HAP-1 (cell line): ENCODE results near the gene RDH8.

Experiments used
- DNase-seq, 2 experiments: peaks; one replicate each; pipeline ENCODE4 v3.0.0-alpha.2; 2016 to 2020; ENCODE audit warnings: low spot score in 2 of 2
- H3K27me3 ChIP-seq: fragments of 250-450 bp; sonication (Bioruptor Pico); 2 replicates; pipeline ENCODE4 v1.5.1; 2020; ENCODE audit warnings: low read depth, mild to moderate bottlenecking, moderate library complexity
- H3K36me3 ChIP-seq: fragments of 250-450 bp; sonication (Bioruptor Pico); replicated peaks from 2 replicates; pipeline ENCODE4 v1.5.1; 2020; ENCODE audit warnings: mild to moderate bottlenecking
- H3K4me1 ChIP-seq: fragments of 250-450 bp; sonication (Bioruptor Pico); 2 replicates; pipeline ENCODE4 v1.5.1; 2020; ENCODE audit warnings: mild to moderate bottlenecking
- H3K4me3 ChIP-seq: fragments of 250-450 bp; sonication (Bioruptor Pico); 2 replicates; pipeline ENCODE4 v1.5.1; 2020; ENCODE audit warnings: mild to moderate bottlenecking, moderate library complexity
- H3K9me3 ChIP-seq: fragments of 250-450 bp; sonication (Bioruptor Pico); 2 replicates; pipeline ENCODE4 v1.5.1; 2020; ENCODE audit warnings: mild to moderate bottlenecking, moderate library complexity
- in situ Hi-C: fragments of 300-500 bp; cut with MboI; formaldehyde crosslinking; loops from 3 replicates; pipeline ENCODE4 v1.14.3; 2020; ENCODE audit warnings: low sequenced_read_pairs, inconsistent platforms, mixed read lengths

RDH8 gene

GRCh38 chr19:10013316-10013715, at the start of gene RDH8:
TSS of gene RDH8 (plus strand) at chr19:10013483. CDS start at chr19:10013498, 15 bp downstream.
- Histone ChIP-seq H3K36me3 (no peaks in the 10 kb centered on the region), H3K9me3 (no peaks in the 10 kb centered on the region), H3K4me3 (no peak within 1 kb of the TSS), H3K27me3 (peaks cover 49% of the 10 kb centered on the region), H3K4me1 (no peaks in the 10 kb centered on the region)
- no peak for DNase-seq
- in situ Hi-C loops, result no loop called here

DNA sequence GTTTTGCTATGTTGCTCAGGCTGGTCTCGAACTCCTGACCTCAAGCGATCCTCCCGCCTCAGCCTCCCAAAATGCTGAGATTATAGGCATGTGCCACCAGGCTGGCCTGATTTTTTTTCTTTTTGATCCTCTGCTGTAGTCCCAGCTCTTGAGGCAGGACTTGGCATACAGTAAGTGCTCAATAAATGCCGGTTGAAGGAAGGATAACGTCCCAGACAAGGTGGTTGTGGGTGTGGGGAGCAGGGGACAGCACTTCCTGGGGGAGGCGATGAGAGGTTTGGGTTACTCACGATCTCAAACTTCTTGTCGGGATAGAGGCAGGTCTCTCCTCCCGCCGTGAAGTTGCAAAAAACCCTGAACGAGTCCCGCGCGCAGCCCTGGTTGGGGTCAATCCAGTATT, 47.3 kb upstream of the RDH8 start:
- Histone ChIP-seq H3K9me3 (no peaks in the 10 kb centered on the region), H3K36me3 (no peaks in the 10 kb centered on the region), H3K27me3 (peaks cover 30% of the 10 kb centered on the region), H3K4me3 (no peak overlapping the region), H3K4me1 (no peaks in the 10 kb centered on the region)
- in situ Hi-C loops, result no loop called here
- no peak for DNase-seq

- H3K4me1 ChIP-seq, result no peaks in the 10 kb centered on the region
- no peaks in the 10 kb centered on the region for H3K36me3 ChIP-seq
- in situ Hi-C loops, result no loop called here
- H3K9me3 ChIP-seq, result no peaks in the 10 kb centered on the region
- no peak for DNase-seq
- peaks cover 30% of the 10 kb centered on the region for H3K27me3 ChIP-seq
- no peak overlapping the region for H3K4me3 ChIP-seq
Observed at GRCh38 chr19:9966448-9966847, 46.8 kb upstream of the RDH8 start.

GRCh38 chr19:9967326-9967725, 46.0 kb upstream of the RDH8 start:
- no peak for DNase-seq
- Histone ChIP-seq H3K4me1 (no peaks in the 10 kb centered on the region), H3K4me3 (no peak overlapping the region), H3K27me3 (peaks cover 30% of the 10 kb centered on the region), H3K9me3 (no peaks in the 10 kb centered on the region), H3K36me3 (no peaks in the 10 kb centered on the region)
- in situ Hi-C loops, result no loop called here

- Histone ChIP-seq H3K27me3 (peaks cover 29% of the 10 kb centered on the region), H3K4me3 (no peak overlapping the region), H3K9me3 (no peaks in the 10 kb centered on the region), H3K4me1 (no peaks in the 10 kb centered on the region), H3K36me3 (no peaks in the 10 kb centered on the region)
- DNase-seq, result no peak
- in situ Hi-C loops, result no loop called here
Observed at GRCh38 chr19:9968820-9969687, 44.2 kb upstream of the RDH8 start.

GRCh38 chr19:9969688-9969975, 43.7 kb upstream of the RDH8 start:
- no peaks in the 10 kb centered on the region for H3K36me3 ChIP-seq
- no peak overlapping the region for H3K4me3 ChIP-seq
- no peak for DNase-seq
- in situ Hi-C loops, result no loop called here
- H3K4me1 ChIP-seq, result no peaks in the 10 kb centered on the region
- H3K9me3 ChIP-seq, result no peaks in the 10 kb centered on the region
- peaks cover 25% of the 10 kb centered on the region for H3K27me3 ChIP-seq

GRCh38 chr19:9970481-9970880, 42.8 kb upstream of the RDH8 start:
- H3K36me3 ChIP-seq, result no peaks in the 10 kb centered on the region
- DNase-seq, result no peak
- H3K27me3 ChIP-seq, result peaks cover 25% of the 10 kb centered on the region
- H3K4me3 ChIP-seq, result no peak overlapping the region
- in situ Hi-C loops, result no loop called here
- no peaks in the 10 kb centered on the region for H3K9me3 ChIP-seq
- H3K4me1 ChIP-seq, result no peaks in the 10 kb centered on the region

- Histone ChIP-seq H3K27me3 (peaks cover 18% of the 10 kb centered on the region), H3K9me3 (no peaks in the 10 kb centered on the region), H3K36me3 (no peaks in the 10 kb centered on the region), H3K4me3 (no peak overlapping the region), H3K4me1 (no peaks in the 10 kb centered on the region)
- in situ Hi-C loops, result no loop called here
- DNase-seq, result no peak
Observed at GRCh38 chr19:9971166-9971897, 42.0 kb upstream of the RDH8 start.

- Histone ChIP-seq H3K36me3 (no peaks in the 10 kb centered on the region), H3K9me3 (no peaks in the 10 kb centered on the region), H3K27me3 (peaks cover 10% of the 10 kb centered on the region), H3K4me3 (no peak overlapping the region), H3K4me1 (no peaks in the 10 kb centered on the region)
- no peak for DNase-seq
- in situ Hi-C loops, result no loop called here
Observed at GRCh38 chr19:9972103-9972502, 41.2 kb upstream of the RDH8 start.

- no peaks in the 10 kb centered on the region for H3K36me3 ChIP-seq
- H3K4me3 ChIP-seq, result no peak overlapping the region
- H3K27me3 ChIP-seq, result no peaks in the 10 kb centered on the region
- H3K9me3 ChIP-seq, result no peaks in the 10 kb centered on the region
- in situ Hi-C loops, result no loop called here
- DNase-seq, result no peak
- no peaks in the 10 kb centered on the region for H3K4me1 ChIP-seq
Observed at GRCh38 chr19:9981406-9982260, 31.6 kb upstream of the RDH8 start.

DNA sequence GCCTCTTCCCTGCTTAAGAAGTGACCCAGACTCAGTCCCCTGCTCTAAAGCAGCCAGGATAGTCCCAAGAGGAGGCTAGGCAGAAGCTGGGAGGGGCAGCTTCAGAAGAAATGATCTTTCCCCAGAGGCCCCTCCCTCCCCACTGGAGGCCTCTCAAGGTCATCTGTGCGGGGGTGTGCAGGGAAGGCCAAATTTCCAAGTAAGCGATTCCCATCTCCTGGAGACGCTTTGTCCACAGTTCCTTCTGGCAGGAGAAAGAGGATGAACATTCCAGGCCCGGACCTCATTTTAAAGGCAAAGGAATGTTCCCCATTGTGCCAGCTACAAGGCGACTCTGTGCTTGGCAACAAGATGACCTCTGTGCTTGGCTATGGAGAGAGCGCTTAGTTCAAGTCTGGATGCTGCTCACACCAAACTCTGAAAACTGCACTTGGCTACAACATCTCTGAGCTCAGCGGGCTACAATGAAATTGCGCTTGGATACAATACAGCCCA, 26.4 kb upstream of the RDH8 start:
- H3K36me3 ChIP-seq, result no peaks in the 10 kb centered on the region
- H3K4me3 ChIP-seq, result no peak overlapping the region
- no peaks in the 10 kb centered on the region for H3K4me1 ChIP-seq
- in situ Hi-C loops, result no loop called here
- H3K27me3 ChIP-seq, result no peaks in the 10 kb centered on the region
- no peaks in the 10 kb centered on the region for H3K9me3 ChIP-seq
- DNase-seq, result peak in 1 of 2 experiments; percentile 16

GRCh38 chr19:9989504-9989903, 23.8 kb upstream of the RDH8 start:
- Histone ChIP-seq H3K9me3 (no peaks in the 10 kb centered on the region), H3K27me3 (no peaks in the 10 kb centered on the region), H3K4me3 (no peak overlapping the region), H3K36me3 (no peaks in the 10 kb centered on the region), H3K4me1 (no peaks in the 10 kb centered on the region)
- in situ Hi-C loops, result no loop called here
- no peak for DNase-seq

- H3K9me3 ChIP-seq, result no peaks in the 10 kb centered on the region
- in situ Hi-C loops, result no loop called here
- H3K36me3 ChIP-seq, result no peaks in the 10 kb centered on the region
- no peaks in the 10 kb centered on the region for H3K4me1 ChIP-seq
- no peak overlapping the region for H3K4me3 ChIP-seq
- no peaks in the 10 kb centered on the region for H3K27me3 ChIP-seq
- no peak for DNase-seq
Observed at GRCh38 chr19:9991425-9992191, 21.7 kb upstream of the RDH8 start.
